Smooth muscle cell (in vitro differentiated cells): ENCODE results near the gene MATK. TPM values are rescaled to one million over a fixed set of nuclear protein-coding genes. Genes with fewer than 3 reads are reported as not detected.

Experiments used
- DNase-seq: peaks from one replicate; lab custom pipeline; 2025; ENCODE audit not compliant: unreplicated experiment; lab: John Stamatoyannopoulos, UW
- H2AFZ ChIP-seq: fragments of 200-600 bp; sonication (generic); 2 replicates; pipeline ENCODE4 v1.6.0; 2016; ENCODE audit warnings: antibody characterized with exemption, low read depth, mild to moderate bottlenecking
- H3F3A ChIP-seq: fragments of 200-600 bp; sonication (generic); 2 replicates; pipeline ENCODE4 v1.6.0; 2017; ENCODE audit warnings: antibody characterized with exemption, low read depth
- H3K27ac ChIP-seq: fragments of 200-600 bp; sonication (generic); 2 replicates; pipeline ENCODE4 v1.5.1; 2016; ENCODE audit warnings: low read depth, mild to moderate bottlenecking
- H3K27me3 ChIP-seq: fragments of 200-600 bp; sonication (generic); 2 replicates; pipeline ENCODE4 v1.6.1; 2016; ENCODE audit warnings: low read depth, mild to moderate bottlenecking
- H3K36me3 ChIP-seq: fragments of 200-600 bp; sonication (generic); 2 replicates; pipeline ENCODE4 v1.5.1; 2016; ENCODE audit warnings: low read depth
- H3K4me1 ChIP-seq: fragments of 200-600 bp; sonication (generic); 2 replicates; pipeline ENCODE4 v1.5.1; 2016; ENCODE audit warnings: low read depth
- H3K4me2 ChIP-seq: fragments of 200-600 bp; sonication (generic); 2 replicates; pipeline ENCODE4 v1.6.0; 2016; ENCODE audit warnings: mild to moderate bottlenecking
- H3K4me3 ChIP-seq: fragments of 200-600 bp; sonication (generic); 2 replicates; pipeline ENCODE4 v1.5.1; 2016; ENCODE audit warnings: mild to moderate bottlenecking
- H3K79me2 ChIP-seq: fragments of 200-600 bp; sonication (generic); 2 replicates; pipeline ENCODE4 v1.6.0; 2016; ENCODE audit warnings: low read depth, mild to moderate bottlenecking
- H3K9ac ChIP-seq: fragments of 200-600 bp; sonication (generic); 2 replicates; pipeline ENCODE4 v1.6.0; 2016; ENCODE audit warnings: low read depth
- H3K9me3 ChIP-seq: fragments of 200-600 bp; sonication (generic); replicated peaks from 2 replicates; pipeline ENCODE4 v1.5.1; 2016; ENCODE audit warnings: low read depth
- H4K20me1 ChIP-seq: fragments of 200-600 bp; sonication (generic); 2 replicates; pipeline ENCODE4 v1.6.0; 2016; ENCODE audit warnings: low read depth
- CTCF ChIP-seq: fragments of 200-600 bp; sonication (generic); IDR thresholded peaks from 2 replicates; pipeline ENCODE4 v1.5.1; 2017; ENCODE audit warnings: borderline replicate concordance, mild to moderate bottlenecking, antibody characterized with exemption; ENCODE audit not compliant: insufficient read depth, poor library complexity, severe bottlenecking
- WGBS: methylation state at CpG from one replicate; pipeline ENCODE4 v1.1.7; 2016; ENCODE audit warnings: low lambda C conversion rate; 5-methylcytosine and 5-hydroxymethylcytosine counted together
- polyA plus RNA-seq: library from polyadenylated mRNA; unstranded; fragments of >200 nt; fragmentation: Nextera tagmentation; extraction: Ambion mirVana; gene quantifications from 2 replicates; pipeline ENCODE4 v1.2.1, GENCODE V29; 2016
- total RNA-seq: library from RNA; depleted of rRNA; stranded (reverse); fragments of >200 nt; gene quantifications from 2 replicates; pipeline ENCODE4 v1.2.3, GENCODE V29; 2014

Gene MATK
- total and polyA plus RNA-seq, 2 experiments from 2014 or later: not detected

GRCh38 chr19:3778899-3779723 lies 7.1 kb downstream of the MATK start:
- Histone ChIP-seq H3K4me3 (no peak overlapping the region), H3K4me1 (no peaks in the 10 kb centered on the region), H3K4me2 (no peak overlapping the region), H3K36me3 (no peaks in the 10 kb centered on the region), H4K20me1 (no peaks in the 10 kb centered on the region), H3K27ac (no peak overlapping the region), H3K9ac (no peak overlapping the region), H3K79me2 (no peaks in the 10 kb centered on the region), H2AFZ (no peak overlapping the region), H3K9me3 (peaks cover 8% of the 10 kb centered on the region), H3K27me3 (peaks cover 4% of the 10 kb centered on the region), H3F3A (no peaks in the 10 kb centered on the region)
- no peak for TF ChIP-seq CTCF
- DNase-seq: no peak
- 91% methylated on average over 27 of the region's 44 CpGs for WGBS

GRCh38 chr19:3778104-3778867 lies 7.9 kb downstream of the MATK start:
- 88% methylated on average over 33 of the region's 37 CpGs for WGBS

GRCh38 chr19:3776479-3777040 lies 9.6 kb downstream of the MATK start:
- Histone ChIP-seq H3K4me3 (no peak overlapping the region), H3K27ac (no peak overlapping the region), H3K79me2 (no peaks in the 10 kb centered on the region), H3K36me3 (no peaks in the 10 kb centered on the region), H2AFZ (no peak overlapping the region), H3K4me2 (no peak overlapping the region), H3K27me3 (no peaks in the 10 kb centered on the region), H3K9ac (no peak overlapping the region), H3K9me3 (peaks cover 4% of the 10 kb centered on the region), H3K4me1 (no peaks in the 10 kb centered on the region), H3F3A (no peaks in the 10 kb centered on the region), H4K20me1 (no peaks in the 10 kb centered on the region)
- no peak for TF ChIP-seq CTCF
- DNase-seq: no peak
- 93% methylated on average over 1 of the region's 1 CpG for whole genome bisulfite sequencing

More at GRCh38 chr19:3778104-3778867, 7.9 kb downstream of the MATK start:
- H3F3A ChIP-seq: no peaks in the 10 kb centered on the region
- no peak overlapping the region for H3K9ac ChIP-seq
- H3K79me2 ChIP-seq: no peaks in the 10 kb centered on the region
- TF ChIP-seq CTCF: no peak
- H3K4me1 ChIP-seq: no peaks in the 10 kb centered on the region
- no peaks in the 10 kb centered on the region for H4K20me1 ChIP-seq
- no peak overlapping the region for H3K4me2 ChIP-seq
- H3K36me3 ChIP-seq: no peaks in the 10 kb centered on the region
- no peak overlapping the region for H3K27ac ChIP-seq
- no peak overlapping the region for H3K4me3 ChIP-seq
- H2AFZ ChIP-seq: no peak overlapping the region
- DNase-seq: no peak
- H3K27me3 ChIP-seq: no peaks in the 10 kb centered on the region
- peaks cover 8% of the 10 kb centered on the region for H3K9me3 ChIP-seq
